Omental fat pad (tissue), 4 donors: Measurements from ENCODE around the gene RABGGTA. TPM values are rescaled to one million over a fixed set of nuclear protein-coding genes. Genes with fewer than 3 reads are reported as not detected.
"Not testable (repeated sequence)": the region's sequence is repeated elsewhere in the genome, so short reads cannot be mapped to it uniquely, and the experiment has no call there.

Experiments used
- ATAC-seq: fragments of 150-250 bp; one replicate; pipeline ENCODE4 v1.9.1; 2016; ENCODE audit warnings: mild to moderate bottlenecking, moderate library complexity; ENCODE audit not compliant: low FRiP score
- DNase-seq: peaks from one replicate; pipeline ENCODE4 v3.0.0-alpha.2; 2019; ENCODE audit warnings: low spot score
- CTCF ChIP-seq, 3 donors: fragments of 450-650 bp; IDR thresholded peaks; one replicate each; pipeline ENCODE4 v1.5.1; 2016 to 2017; ENCODE audit warnings: antibody characterized with exemption in 3 of 3, mild to moderate bottlenecking in 3 of 3, moderate library complexity in 2 of 3
- total RNA-seq, 4 donors: library from RNA; depleted of rRNA; stranded (reverse); fragments of >200 nt; gene quantifications; one replicate each; pipeline ENCODE4 v1.1.0, GENCODE V29; 2016

Gene RABGGTA
- total RNA-seq, 4 donors from 2014 or later, result 20.7 to 30.9 (median 25.0) TPM

DNA sequence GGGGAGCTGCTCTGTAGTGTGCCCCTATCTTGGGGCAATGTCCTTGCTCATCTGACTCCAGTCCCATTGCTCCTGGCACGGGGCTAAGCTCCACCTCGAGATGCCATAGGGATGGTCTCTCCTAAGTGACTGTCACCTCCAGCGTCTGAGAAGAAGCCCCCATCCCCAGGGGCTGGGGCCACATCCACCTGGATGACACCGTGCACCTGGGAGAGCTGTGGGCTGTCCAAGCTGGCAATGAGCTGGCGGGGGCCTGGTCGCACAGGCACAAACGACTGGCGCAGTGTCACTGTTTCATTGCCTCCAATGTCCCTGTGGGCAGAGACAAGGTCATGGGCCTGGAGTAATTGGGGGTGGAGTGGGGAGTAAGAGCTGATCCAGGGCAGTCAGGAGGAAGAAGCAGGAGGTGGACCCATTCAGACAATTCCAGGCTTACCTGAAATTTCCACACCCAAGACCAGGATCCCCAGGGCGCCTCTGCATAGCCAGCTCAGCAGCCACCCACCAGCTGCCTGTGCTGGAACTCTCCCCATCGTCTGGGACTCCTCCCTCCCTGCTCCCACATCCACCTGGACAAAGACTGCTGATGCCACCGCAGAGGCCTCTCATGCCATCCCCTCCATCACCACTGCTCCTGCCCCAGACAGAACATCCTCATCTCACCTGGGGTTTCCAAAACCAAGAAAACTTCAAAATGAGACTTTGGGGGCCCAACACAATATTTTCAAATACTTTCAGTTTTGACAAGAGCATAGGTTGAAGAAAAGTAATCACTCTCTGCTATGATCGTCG, 22.0 kb downstream of the RABGGTA start:
- TF ChIP-seq CTCF (IDR thresholded peaks at IDR 0.05), result no peak
- ATAC-seq (no peak), DNase-seq (no peak)

GRCh38 chr14:24247422-24247821, 24.0 kb downstream of the RABGGTA start:
- DNase-seq (no peak), ATAC-seq (no peak)
- TF ChIP-seq CTCF (IDR thresholded peaks at IDR 0.05), result no peak

GRCh38 chr14:24246765-24247212, 24.6 kb downstream of the RABGGTA start:
- no peak for TF ChIP-seq CTCF (IDR thresholded peaks at IDR 0.05)
- DNase-seq (no peak), ATAC-seq (no peak)

- ATAC-seq, DNase-seq: not testable (repeated sequence)
Observed at GRCh38 chr14:24245350-24245749, 26.0 kb downstream of the RABGGTA start.

DNA sequence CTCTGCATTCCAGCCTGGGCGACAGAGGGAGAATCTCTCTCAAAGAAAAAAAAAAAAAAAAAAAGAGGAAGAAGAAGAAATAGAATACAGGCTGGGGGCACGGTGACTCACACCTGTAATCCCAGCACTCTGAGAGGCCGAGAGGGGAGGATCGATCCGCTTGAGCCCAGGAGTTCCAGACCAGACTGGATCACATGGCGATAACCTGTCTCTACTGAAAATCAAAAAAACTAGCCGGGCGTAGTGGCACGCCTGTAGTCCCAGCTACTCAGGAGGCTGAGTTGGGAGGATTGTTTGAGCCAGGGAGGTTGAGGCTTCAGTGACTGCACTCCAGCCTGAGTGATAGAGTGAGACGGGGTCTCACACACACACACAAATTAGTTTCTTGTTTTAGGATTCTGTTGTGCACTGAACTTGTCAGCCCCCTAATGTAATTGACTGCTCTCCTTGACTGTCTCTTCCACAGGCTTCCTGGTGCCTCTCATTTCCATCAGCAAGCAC, 28.0 kb downstream of the RABGGTA start:
- ATAC-seq (no peak), DNase-seq (no peak)
- TF ChIP-seq CTCF (IDR thresholded peaks at IDR 0.05), result no peak

GRCh38 chr14:24241829-24242443, 29.5 kb downstream of the RABGGTA start:
- ATAC-seq (peak; percentile 92), DNase-seq (peak; percentile 54)
- peak in 1 of 3 donors; percentile 81 for TF ChIP-seq CTCF (IDR thresholded peaks at IDR 0.05)

DNA sequence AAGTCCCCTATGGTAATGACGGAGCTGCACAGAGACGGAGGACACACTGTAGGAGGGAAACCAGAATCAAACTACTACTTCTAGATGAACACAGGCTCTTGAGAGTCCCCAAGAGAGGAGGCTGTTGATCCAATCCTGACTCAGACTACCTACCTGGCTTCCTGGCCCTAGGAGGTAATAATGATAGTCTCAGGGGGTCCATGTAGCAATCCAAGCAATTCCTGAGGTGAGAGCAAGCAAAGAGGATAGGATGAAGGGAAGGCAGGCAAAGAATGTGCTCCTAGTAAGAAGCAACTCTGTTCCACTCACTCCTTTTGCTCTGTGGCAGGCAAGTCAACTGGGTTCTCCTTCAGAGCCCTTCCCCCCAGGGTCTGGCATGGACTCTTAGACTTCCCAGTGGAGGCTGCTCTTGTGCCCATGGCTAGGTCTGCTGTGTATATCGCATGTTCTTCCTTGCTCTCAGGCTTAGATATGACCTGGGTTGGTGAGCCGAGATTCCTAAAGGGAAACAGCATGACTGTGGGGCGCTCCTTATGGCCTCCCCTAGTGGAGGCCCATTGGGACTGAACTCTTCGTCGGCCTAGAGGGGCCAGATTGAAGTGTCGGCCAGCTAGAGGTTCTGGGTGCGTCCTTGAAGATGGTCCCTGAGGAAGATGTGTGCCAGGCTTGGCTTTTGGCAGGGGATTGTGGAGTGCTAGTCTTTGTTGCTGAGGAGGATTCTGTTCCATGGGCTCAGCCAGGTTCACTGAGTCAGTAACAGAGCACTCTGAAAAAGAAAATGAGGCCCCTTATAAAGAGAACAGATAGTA, 31.1 kb downstream of the RABGGTA start:
- TF ChIP-seq CTCF (IDR thresholded peaks at IDR 0.05), result no peak
- DNase-seq (no peak), ATAC-seq (no peak)
